CD4-positive, alpha-beta T cell (primary cell): ENCODE measurements around the gene SLC7A11. TPM values are rescaled to one million over a fixed set of nuclear protein-coding genes. Genes with fewer than 3 reads are reported as not detected.

Experiments used
- ATAC-seq: fragments of 200-7000 bp; cut with Tn5 transposase; one replicate; pipeline ENCODE4 v1.10.0; 2022; ENCODE audit warnings: mild to moderate bottlenecking; ENCODE audit not compliant: poor library complexity
- CTCF ChIA-PET: fragments of 350-600 bp; sonication (Branson Sonifier 250); formaldehyde crosslinking; loops from one replicate; lab custom pipeline; 2021; ENCODE audit warnings: antibody characterized with exemption, inconsistent platforms; lab: Charles Lee
- POLR2A ChIA-PET: fragments of 350-600 bp; sonication (Branson Sonifier 250); formaldehyde crosslinking; loops from one replicate; lab custom pipeline; 2021; ENCODE audit warnings: antibody characterized with exemption, inconsistent platforms; lab: Charles Lee
- DNase-seq, 14 experiments: peaks; one replicate each; pipeline ENCODE4 v3.0.0-alpha.2; 2013 to 2020; ENCODE audit warnings: mixed read lengths in 2 of 14
- H3K27ac ChIP-seq, 2 donors: one replicate each; pipeline versions ENCODE4 v1.5.1 to v1.7.0; 2013; ENCODE audit warnings: low read length in 2 of 2, low read depth in 1 of 2, mild to moderate bottlenecking in 1 of 2
- H3K27me3 ChIP-seq, 2 experiments: 1 replicate in 1 of 2; 2 replicates in 1 of 2; pipeline versions ENCODE4 v1.6.1 to v1.7.0; 2013; ENCODE audit warnings: low read length in 2 of 2, control low read depth in 1 of 2, mild to moderate bottlenecking in 1 of 2, moderate library complexity in 1 of 2; ENCODE audit not compliant: insufficient read depth in 2 of 2, control insufficient read depth in 1 of 2
- H3K36me3 ChIP-seq: one replicate; pipeline ENCODE4 v1.6.1; 2013; ENCODE audit warnings: low read length, control low read depth; ENCODE audit not compliant: insufficient read depth
- H3K4me1 ChIP-seq: one replicate; pipeline ENCODE4 v1.6.1; 2013; ENCODE audit warnings: low read length, control low read depth; ENCODE audit not compliant: insufficient read depth
- H3K4me3 ChIP-seq: one replicate; pipeline ENCODE4 v1.5.1; 2013; ENCODE audit warnings: mild to moderate bottlenecking, low read length, moderate library complexity
- H3K9me3 ChIP-seq, 2 experiments: 1 replicate in 1 of 2; 2 replicates in 1 of 2; pipeline versions ENCODE4 v1.6.1 to v1.7.0; 2013; ENCODE audit warnings: low read length in 2 of 2, mild to moderate bottlenecking in 2 of 2, control low read depth in 1 of 2, moderate library complexity in 1 of 2; ENCODE audit not compliant: control insufficient read depth in 1 of 2, insufficient read depth in 1 of 2
- H3K27ac Mint-ChIP-seq: one replicate; pipeline ENCODE4 v1.8.0; 2020; ENCODE audit warnings: mixed read lengths
- H3K27me3 Mint-ChIP-seq: one replicate; pipeline ENCODE4 v1.8.0; 2021; ENCODE audit warnings: mixed read lengths
- H3K36me3 Mint-ChIP-seq: one replicate; pipeline ENCODE4 v1.8.0; 2021; ENCODE audit warnings: low read depth, mixed read lengths
- H3K4me1 Mint-ChIP-seq: one replicate; pipeline ENCODE4 v1.8.0; 2021; ENCODE audit warnings: low read depth, mixed read lengths
- H3K4me3 Mint-ChIP-seq: one replicate; pipeline ENCODE4 v1.8.0; 2020; ENCODE audit warnings: mild to moderate bottlenecking, mixed read lengths
- H3K9me3 Mint-ChIP-seq: one replicate; pipeline ENCODE4 v1.8.0; 2020; ENCODE audit warnings: mixed read lengths
- CTCF ChIP-seq: fragments of 200-600 bp; IDR thresholded peaks from one replicate; pipeline ENCODE4 v1.8.0; 2022; ENCODE audit warnings: antibody characterized with exemption, mild to moderate bottlenecking
- intact Hi-C, 2 experiments: fragments of 100-400 bp; cut with DNase I in 1 of 2; cut with micrococcal nuclease in 1 of 2; formaldehyde crosslinking; loops; one replicate each; pipeline versions ENCODE4 v1.15.1 to v1.9.0; 2023 to 2025; cut with DNase I, micrococcal nuclease
- total RNA-seq, 174 experiments: library from RNA in 2 of 174; stranded (reverse) in 2 of 174; gene quantifications; one replicate each; pipeline ENCODE4 v1.2.3 and lab custom pipeline; 2021 to 2026

SLC7A11 gene
- total RNA-seq, 2 experiments from 2014 or later = 0.03 TPM; not detected in 1

GRCh38 chr4:138233313-138234034, 8.7 kb downstream of the SLC7A11 start:
- POLR2A ChIA-PET = no interaction called here
- no peaks in the 10 kb centered on the region for H3K27me3 ChIP-seq
- intact Hi-C loops = no loop called here
- Mint-ChIP-seq H3K9me3 (no peaks in the 10 kb centered on the region), H3K4me3 (no peak overlapping the region), H3K4me1 (no peaks in the 10 kb centered on the region), H3K36me3 (no peaks in the 10 kb centered on the region), H3K27ac (no peak overlapping the region), H3K27me3 (no peaks in the 10 kb centered on the region)
- no peak for TF ChIP-seq CTCF
- H3K27ac ChIP-seq = no peak overlapping the region
- no peak overlapping the region for H3K4me3 ChIP-seq
- DNase-seq = no peak
- no peaks in the 10 kb centered on the region for H3K36me3 ChIP-seq
- ATAC-seq = no peak
- peaks cover 0 to 2% of the 10 kb centered on the region in 2 experiments for H3K9me3 ChIP-seq
- CTCF ChIA-PET = no interaction called here
- H3K4me1 ChIP-seq = no peaks in the 10 kb centered on the region

- CTCF ChIA-PET = no interaction called here
- Histone ChIP-seq H3K36me3 (no peaks in the 10 kb centered on the region), H3K9me3 (peaks cover 0 to 4% of the 10 kb centered on the region in 2 experiments), H3K27me3 (no peaks in the 10 kb centered on the region), H3K4me1 (no peaks in the 10 kb centered on the region), H3K4me3 (no peak overlapping the region), H3K27ac (no peak overlapping the region)
- Mint-ChIP-seq H3K27me3 (no peaks in the 10 kb centered on the region), H3K4me1 (no peaks in the 10 kb centered on the region), H3K27ac (no peak overlapping the region), H3K36me3 (no peaks in the 10 kb centered on the region), H3K4me3 (no peak overlapping the region), H3K9me3 (no peaks in the 10 kb centered on the region)
- intact Hi-C loops = no loop called here
- no peak for ATAC-seq
- POLR2A ChIA-PET = no interaction called here
- DNase-seq = no peak
- no peak for TF ChIP-seq CTCF
Observed at GRCh38 chr4:138232364-138232763, 9.8 kb downstream of the SLC7A11 start.

GRCh38 chr4:138230048-138230447, 12.1 kb downstream of the SLC7A11 start:
- TF ChIP-seq CTCF = no peak
- Mint-ChIP-seq H3K4me3 (no peak overlapping the region), H3K9me3 (no peaks in the 10 kb centered on the region), H3K4me1 (no peaks in the 10 kb centered on the region), H3K36me3 (no peaks in the 10 kb centered on the region), H3K27me3 (no peaks in the 10 kb centered on the region), H3K27ac (no peak overlapping the region)
- no peaks in the 10 kb centered on the region for H3K4me1 ChIP-seq
- intact Hi-C loops = no loop called here
- H3K27ac ChIP-seq = no peak overlapping the region
- DNase-seq (no peak), ATAC-seq (no peak)
- no peak overlapping the region for H3K4me3 ChIP-seq
- POLR2A ChIA-PET = no interaction called here
- H3K9me3 ChIP-seq = peaks cover 0 to 4% of the 10 kb centered on the region in 2 experiments
- CTCF ChIA-PET = no interaction called here
- H3K36me3 ChIP-seq = no peaks in the 10 kb centered on the region
- H3K27me3 ChIP-seq = no peaks in the 10 kb centered on the region
